IPS-15b (cell line): ENCODE measurements around the gene ITGB2.

Source experiments
- H3K27me3 ChIP-seq: one replicate; pipeline ENCODE4 v1.6.1; 2013; ENCODE audit warnings: low read length; ENCODE audit not compliant: control insufficient read depth, insufficient read depth
- H3K36me3 ChIP-seq: one replicate; pipeline ENCODE4 v1.6.1; 2013; ENCODE audit warnings: low read length; ENCODE audit not compliant: control insufficient read depth, insufficient read depth
- H3K4me1 ChIP-seq: one replicate; pipeline ENCODE4 v1.6.1; 2013; ENCODE audit warnings: mild to moderate bottlenecking, low read length; ENCODE audit not compliant: control insufficient read depth, insufficient read depth
- H3K4me3 ChIP-seq: one replicate; pipeline ENCODE4 v1.5.1; 2013; ENCODE audit warnings: low read depth, low read length
- H3K9ac ChIP-seq: one replicate; pipeline ENCODE4 v1.6.1; 2013; ENCODE audit warnings: low read depth, mild to moderate bottlenecking, low read length
- H3K9me3 ChIP-seq: one replicate; pipeline ENCODE4 v1.6.1; 2013; ENCODE audit warnings: mild to moderate bottlenecking, low read length; ENCODE audit not compliant: control insufficient read depth, insufficient read depth

ITGB2 gene

GRCh38 chr21:44943686-44944550 is 23.2 kb upstream of the ITGB2 start:
- Histone ChIP-seq H3K36me3 (peaks cover 35% of the 10 kb centered on the region), H3K27me3 (no peaks in the 10 kb centered on the region), H3K4me3 (no peak overlapping the region), H3K9ac (no peak overlapping the region), H3K9me3 (no peaks in the 10 kb centered on the region), H3K4me1 (peaks cover 6% of the 10 kb centered on the region)

- H3K9me3 ChIP-seq = no peaks in the 10 kb centered on the region
- peaks cover 31% of the 10 kb centered on the region for H3K36me3 ChIP-seq
- H3K4me3 ChIP-seq = no peak overlapping the region
- peaks cover 6% of the 10 kb centered on the region for H3K4me1 ChIP-seq
- H3K27me3 ChIP-seq = no peaks in the 10 kb centered on the region
- H3K9ac ChIP-seq = no peak overlapping the region
These were observed 22.4 kb upstream of the ITGB2 start for GRCh38 chr21:44943005-44943685.

GRCh38 chr21:44942566-44942965 is 21.9 kb upstream of the ITGB2 start:
- Histone ChIP-seq H3K4me1 (peaks cover 6% of the 10 kb centered on the region), H3K9me3 (no peaks in the 10 kb centered on the region), H3K36me3 (peaks cover 26% of the 10 kb centered on the region), H3K27me3 (no peaks in the 10 kb centered on the region), H3K9ac (no peak overlapping the region), H3K4me3 (no peak overlapping the region)

GRCh38 chr21:44941567-44941966 is 20.9 kb upstream of the ITGB2 start:
- H3K36me3 ChIP-seq = peaks cover 19% of the 10 kb centered on the region
- peaks cover 6% of the 10 kb centered on the region for H3K4me1 ChIP-seq
- peak overlapping the region; percentile 9 for H3K9ac ChIP-seq
- H3K9me3 ChIP-seq = no peaks in the 10 kb centered on the region
- H3K27me3 ChIP-seq = no peaks in the 10 kb centered on the region
- peak overlapping the region; percentile 84 for H3K4me3 ChIP-seq

- Histone ChIP-seq H3K36me3 (peaks cover 14% of the 10 kb centered on the region), H3K9ac (peak overlapping the region; percentile 62), H3K4me3 (peak overlapping the region; percentile 84), H3K27me3 (no peaks in the 10 kb centered on the region), H3K4me1 (peaks cover 6% of the 10 kb centered on the region), H3K9me3 (no peaks in the 10 kb centered on the region)
These were observed 19.5 kb upstream of the ITGB2 start for GRCh38 chr21:44940116-44940631.

- Histone ChIP-seq H3K4me1 (peaks cover 6% of the 10 kb centered on the region), H3K9ac (peak within 1 kb of the TSS; percentile 62), H3K36me3 (peaks cover 9% of the 10 kb centered on the region), H3K27me3 (no peaks in the 10 kb centered on the region), H3K9me3 (no peaks in the 10 kb centered on the region), H3K4me3 (peak within 1 kb of the TSS; percentile 84)
These were observed 18.9 kb upstream of the ITGB2 start, which contains the start of gene SLX9 for GRCh38 chr21:44939532-44940115. Gene SLX9 (plus strand): TSS chr21:44940029. CDS start chr21:44940058, 29 bp downstream.

- Histone ChIP-seq H3K4me3 (peak overlapping the region; percentile 72), H3K27me3 (peaks cover 2% of the 10 kb centered on the region), H3K9ac (peak overlapping the region; percentile 60), H3K36me3 (peaks cover 3% of the 10 kb centered on the region), H3K9me3 (no peaks in the 10 kb centered on the region), H3K4me1 (peaks cover 6% of the 10 kb centered on the region)
These were observed 18.3 kb upstream of the ITGB2 start for GRCh38 chr21:44938772-44939531.

GRCh38 chr21:44935533-44935927 is 14.8 kb upstream of the ITGB2 start:
- Histone ChIP-seq H3K4me1 (no peaks in the 10 kb centered on the region), H3K4me3 (no peak overlapping the region), H3K9me3 (no peaks in the 10 kb centered on the region), H3K27me3 (peaks cover 27% of the 10 kb centered on the region), H3K36me3 (no peaks in the 10 kb centered on the region), H3K9ac (no peak overlapping the region)

- Histone ChIP-seq H3K27me3 (peaks cover 31% of the 10 kb centered on the region), H3K9ac (no peak overlapping the region), H3K4me1 (no peaks in the 10 kb centered on the region), H3K4me3 (no peak overlapping the region), H3K36me3 (no peaks in the 10 kb centered on the region), H3K9me3 (no peaks in the 10 kb centered on the region)
These were observed 14.3 kb upstream of the ITGB2 start for GRCh38 chr21:44934797-44935532.

- no peaks in the 10 kb centered on the region for H3K9me3 ChIP-seq
- no peak overlapping the region for H3K9ac ChIP-seq
- H3K36me3 ChIP-seq = no peaks in the 10 kb centered on the region
- H3K27me3 ChIP-seq = peaks cover 34% of the 10 kb centered on the region
- H3K4me1 ChIP-seq = no peaks in the 10 kb centered on the region
- no peak overlapping the region for H3K4me3 ChIP-seq
These were observed 13.6 kb upstream of the ITGB2 start for GRCh38 chr21:44934276-44934675.

- no peak overlapping the region for H3K4me3 ChIP-seq
- H3K36me3 ChIP-seq = no peaks in the 10 kb centered on the region
- H3K27me3 ChIP-seq = peaks cover 34% of the 10 kb centered on the region
- H3K9ac ChIP-seq = no peak overlapping the region
- no peaks in the 10 kb centered on the region for H3K4me1 ChIP-seq
- H3K9me3 ChIP-seq = no peaks in the 10 kb centered on the region
These were observed 13.2 kb upstream of the ITGB2 start for GRCh38 chr21:44933918-44934260.
